K562 (cell line): ENCODE data around the gene MOB1A. TPM values are rescaled to one million over a fixed set of nuclear protein-coding genes. Genes with fewer than 3 reads are reported as not detected.

ENCODE experiments used
- CBX5 ChIP-seq: IDR thresholded peaks from 2 replicates; pipeline ENCODE4 v1.6.1; 2014; ENCODE audit warnings: low read depth, borderline replicate concordance
- CC2D1A ChIP-seq: fragments of 450-650 bp; IDR thresholded peaks from 2 replicates; pipeline ENCODE4 v1.6.1; 2017; ENCODE audit warnings: mild to moderate bottlenecking
- COPS2 ChIP-seq: fragments of 450-650 bp; conservative IDR thresholded peaks from 2 replicates; pipeline ENCODE4 v1.6.1; 2016; ENCODE audit warnings: mild to moderate bottlenecking, moderate library complexity
- DPF2 ChIP-seq: fragments of 450-650 bp; IDR thresholded peaks from 2 replicates; pipeline ENCODE4 v1.6.1; 2016
- ETV6 ChIP-seq, 3 experiments: fragments of 150-350 bp in 1 of 3; sonication (generic) in 1 of 3; formaldehyde crosslinking in 1 of 3; IDR thresholded peaks; 2 replicates each; pipeline versions ENCODE4 v1.6.1 to v1.8.0; 2014 to 2022; ENCODE audit warnings: borderline replicate concordance in 2 of 3, low read depth in 2 of 3, antibody characterized with exemption in 1 of 3, low read length in 1 of 3, mild to moderate bottlenecking in 1 of 3, missing genetic modification reagents in 1 of 3
- GTF2E2 ChIP-seq: fragments of 200-800 bp; sonication (Bioruptor generic); IDR thresholded peaks from 2 replicates; pipeline ENCODE4 v1.6.1; 2016; ENCODE audit warnings: missing genetic modification characterization, missing compliant biosample characterization
- HDGF ChIP-seq: fragments of 450-650 bp; IDR thresholded peaks from 2 replicates; pipeline ENCODE4 v1.6.1; 2016
- JUND ChIP-seq, 2 experiments: IDR thresholded peaks; 2 replicates in 1 of 2; 3 replicates in 1 of 2; pipeline ENCODE4 v1.6.1; 2011; ENCODE audit warnings: borderline replicate concordance in 2 of 2, low read depth in 2 of 2, low read length in 2 of 2, improper control_type of control experiment in 1 of 2, missing biosample characterization in 1 of 2, missing genetic modification characterization in 1 of 2, missing genetic modification reagents in 1 of 2
- KDM5B ChIP-seq: fragments of 200-600 bp; sonication (generic); IDR thresholded peaks from 2 replicates; pipeline ENCODE4 v1.6.1; 2012; ENCODE audit warnings: low read depth, mild to moderate bottlenecking, moderate library complexity, low read length, control low read depth, inconsistent platforms; ENCODE audit not compliant: insufficient replicate concordance
- KHSRP ChIP-seq: fragments of 450-650 bp; IDR thresholded peaks from 2 replicates; pipeline ENCODE4 v1.6.1; 2017
- POLR2G ChIP-seq: fragments of 200-400 bp; formaldehyde crosslinking; IDR thresholded peaks from 2 replicates; pipeline ENCODE4 v1.6.1; 2017; ENCODE audit warnings: low read depth, mild to moderate bottlenecking, antibody characterized with exemption, low read length, moderate library complexity
- SMARCA5 ChIP-seq: fragments of 450-650 bp; IDR thresholded peaks from 2 replicates; pipeline ENCODE4 v1.6.1; 2016
- SP1 ChIP-seq: sonication (generic); formaldehyde crosslinking; IDR thresholded peaks from 2 replicates; pipeline ENCODE4 v1.8.1; 2022; ENCODE audit warnings: mild to moderate bottlenecking, missing genetic modification reagents
- SPI1 ChIP-seq: IDR thresholded peaks from 2 replicates; pipeline ENCODE4 v1.6.1; 2011; ENCODE audit warnings: low read depth, low read length, control low read depth, borderline replicate concordance
- STAT5B ChIP-seq: fragments of 250-450 bp; sonication (Bioruptor Pico); IDR thresholded peaks from 2 replicates; pipeline ENCODE4 v1.8.0; 2021; ENCODE audit warnings: mild to moderate bottlenecking, inconsistent platforms
- TBL1XR1 ChIP-seq, 2 experiments: IDR thresholded peaks; 2 replicates each; pipeline ENCODE4 v1.6.1; 2012; ENCODE audit warnings: improper control_type of control experiment in 2 of 2, low read length in 2 of 2, mild to moderate bottlenecking in 1 of 2
- ZNF79 ChIP-seq: fragments of 250-450 bp; sonication (Bioruptor Pico); IDR thresholded peaks from 2 replicates; pipeline ENCODE4 v1.4.0; 2020; ENCODE audit warnings: low read depth, mild to moderate bottlenecking, moderate library complexity
- polyA plus RNA-seq, 8 experiments: library from polyadenylated mRNA; depleted of rRNA in 4 of 8; stranded (reverse) in 5 of 8; unstranded in 3 of 8; fragments of >200 nt; fragmentation: Nextera tagmentation in 2 of 8; fragmentation: Illumina TruSeq in 1 of 8; extraction: Ambion mirVana in 2 of 8; extraction: Trizol in 1 of 8; gene quantifications; 2 replicates each; pipeline versions ENCODE4 v1.2.1 to v1.2.3, GENCODE V29; 2011 to 2014; ENCODE audit warnings: inconsistent platforms in 1 of 8, missing spikeins in 1 of 8
- total RNA-seq, 7 experiments: library from RNA; depleted of rRNA in 6 of 7; stranded (reverse); fragments of >200 nt in 6 of 7; fragmentation: Illumina TruSeq in 2 of 7; extraction: Trizol in 2 of 7; gene quantifications; 2 replicates each; pipeline versions ENCODE4 v1.2.1 to v1.2.3, GENCODE V29; 2011 to 2021; ENCODE audit warnings: low replicate concordance in 1 of 7
- TF ChIP-seq, protein P1 (sequence below): sonication (generic); formaldehyde crosslinking; IDR thresholded peaks from 2 replicates; pipeline ENCODE4 v1.8.0; 2022; ENCODE audit warnings: mild to moderate bottlenecking, missing genetic modification reagents
- TF ChIP-seq, protein P2 (sequence below): sonication (generic); formaldehyde crosslinking; IDR thresholded peaks from 2 replicates; pipeline ENCODE4 v1.8.1; 2023; ENCODE audit warnings: mild to moderate bottlenecking, missing genetic modification reagents
- TF ChIP-seq, protein P3 (sequence below): sonication (generic); formaldehyde crosslinking; IDR thresholded peaks from 2 replicates; pipeline ENCODE4 v1.8.0; 2022; ENCODE audit warnings: mild to moderate bottlenecking, missing genetic modification reagents, borderline replicate concordance

Gene MOB1A
- total and polyA plus RNA-seq, 9 of the 15 experiments (the other 6 are each of a cell fraction or from before 2014, with no cell fraction given) = 24.8 to 100 (median 60.2) TPM

DNA sequence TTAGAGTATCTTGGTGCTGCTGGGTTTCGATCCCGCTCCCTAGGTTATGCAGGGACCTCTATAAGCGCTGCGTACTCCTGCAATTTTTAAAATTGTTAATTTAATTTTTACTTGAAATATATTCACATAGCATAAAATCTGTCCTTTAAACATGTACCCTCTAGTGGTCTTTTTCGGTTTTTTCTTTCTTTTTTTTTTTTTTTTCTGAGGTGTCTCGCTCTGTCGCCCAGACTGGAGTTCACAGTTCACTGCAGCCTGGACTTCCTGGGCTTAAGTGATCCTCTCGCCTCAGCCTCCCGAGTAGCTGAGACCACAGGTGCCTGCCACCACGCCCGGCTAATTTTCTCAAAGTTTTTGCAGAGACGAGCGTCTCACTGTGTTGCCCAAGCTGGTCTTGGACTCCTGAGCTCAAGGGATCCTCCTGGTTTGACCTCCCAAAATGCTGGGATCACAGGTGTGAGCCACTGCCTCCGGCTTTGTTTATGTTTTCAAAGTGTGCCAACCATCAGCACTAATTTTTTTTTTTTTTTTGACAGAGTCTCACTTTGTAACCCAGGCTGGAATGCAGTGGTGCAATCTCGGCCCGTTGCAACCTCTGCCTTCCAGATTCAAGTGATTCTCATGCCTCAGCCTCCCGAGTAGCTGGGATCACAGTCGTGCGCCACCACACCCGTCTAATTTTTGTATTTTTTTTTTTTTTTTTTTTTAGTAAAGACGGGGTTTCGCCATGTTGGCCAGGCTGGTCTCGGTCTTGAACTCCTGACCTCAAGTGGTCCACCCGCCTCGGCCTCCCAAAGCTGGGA, 585 bp upstream of the MOB1A start (continued):
- no peak for TF ChIP-seq SP1 (CRISPR knock-in tag)
- no peak for TF ChIP-seq KHSRP
- no peak for TF ChIP-seq SPI1
- no peak for TF ChIP-seq COPS2
- TF ChIP-seq, protein P1, sequence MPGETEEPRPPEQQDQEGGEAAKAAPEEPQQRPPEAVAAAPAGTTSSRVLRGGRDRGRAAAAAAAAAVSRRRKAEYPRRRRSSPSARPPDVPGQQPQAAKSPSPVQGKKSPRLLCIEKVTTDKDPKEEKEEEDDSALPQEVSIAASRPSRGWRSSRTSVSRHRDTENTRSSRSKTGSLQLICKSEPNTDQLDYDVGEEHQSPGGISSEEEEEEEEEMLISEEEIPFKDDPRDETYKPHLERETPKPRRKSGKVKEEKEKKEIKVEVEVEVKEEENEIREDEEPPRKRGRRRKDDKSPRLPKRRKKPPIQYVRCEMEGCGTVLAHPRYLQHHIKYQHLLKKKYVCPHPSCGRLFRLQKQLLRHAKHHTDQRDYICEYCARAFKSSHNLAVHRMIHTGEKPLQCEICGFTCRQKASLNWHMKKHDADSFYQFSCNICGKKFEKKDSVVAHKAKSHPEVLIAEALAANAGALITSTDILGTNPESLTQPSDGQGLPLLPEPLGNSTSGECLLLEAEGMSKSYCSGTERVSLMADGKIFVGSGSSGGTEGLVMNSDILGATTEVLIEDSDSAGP (CRISPR knock-in tag) = no peak
- peak; percentile 58; the same call in 1 of the 2 replicates for TF ChIP-seq SMARCA5
- TF ChIP-seq DPF2 = no peak
- TF ChIP-seq KDM5B = no peak
- TF ChIP-seq JUND (IDR thresholded peaks at IDR 0.05; ENCODE audit: borderline replicate concordance, low read depth, low read length) = no peak
- no peak for TF ChIP-seq JUND (tag; IDR thresholded peaks at IDR 0.05; ENCODE audit: borderline replicate concordance, low read depth, low read length)
- no peak for TF ChIP-seq CBX5
- TF ChIP-seq POLR2G = no peak
- no peak for TF ChIP-seq ZNF79 (CRISPR knock-in tag)
- TF ChIP-seq TBL1XR1 (IDR thresholded peaks at IDR 0.05; ENCODE audit: low read length in 2 of 2) = no peak; a peak in 1 of 4 replicates
- TF ChIP-seq CC2D1A = 0 out of 2 replicates have a peak, but pooled peaks have one; percentile 34
- no peak for TF ChIP-seq ETV6 (IDR thresholded peaks at IDR 0.05; ENCODE audit: borderline replicate concordance in 1 of 2, low read depth in 2 of 2, low read length in 1 of 2)
- TF ChIP-seq ETV6 (CRISPR knock-in tag; IDR thresholded peaks at IDR 0.05; ENCODE audit: borderline replicate concordance) = no peak
- TF ChIP-seq, protein P2, sequence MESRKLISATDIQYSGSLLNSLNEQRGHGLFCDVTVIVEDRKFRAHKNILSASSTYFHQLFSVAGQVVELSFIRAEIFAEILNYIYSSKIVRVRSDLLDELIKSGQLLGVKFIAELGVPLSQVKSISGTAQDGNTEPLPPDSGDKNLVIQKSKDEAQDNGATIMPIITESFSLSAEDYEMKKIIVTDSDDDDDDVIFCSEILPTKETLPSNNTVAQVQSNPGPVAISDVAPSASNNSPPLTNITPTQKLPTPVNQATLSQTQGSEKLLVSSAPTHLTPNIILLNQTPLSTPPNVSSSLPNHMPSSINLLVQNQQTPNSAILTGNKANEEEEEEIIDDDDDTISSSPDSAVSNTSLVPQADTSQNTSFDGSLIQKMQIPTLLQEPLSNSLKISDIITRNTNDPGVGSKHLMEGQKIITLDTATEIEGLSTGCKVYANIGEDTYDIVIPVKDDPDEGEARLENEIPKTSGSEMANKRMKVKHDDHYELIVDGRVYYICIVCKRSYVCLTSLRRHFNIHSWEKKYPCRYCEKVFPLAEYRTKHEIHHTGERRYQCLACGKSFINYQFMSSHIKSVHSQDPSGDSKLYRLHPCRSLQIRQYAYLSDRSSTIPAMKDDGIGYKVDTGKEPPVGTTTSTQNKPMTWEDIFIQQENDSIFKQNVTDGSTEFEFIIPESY = no peak
- TF ChIP-seq STAT5B (CRISPR knock-in tag) = no peak
- TF ChIP-seq, protein P3, sequence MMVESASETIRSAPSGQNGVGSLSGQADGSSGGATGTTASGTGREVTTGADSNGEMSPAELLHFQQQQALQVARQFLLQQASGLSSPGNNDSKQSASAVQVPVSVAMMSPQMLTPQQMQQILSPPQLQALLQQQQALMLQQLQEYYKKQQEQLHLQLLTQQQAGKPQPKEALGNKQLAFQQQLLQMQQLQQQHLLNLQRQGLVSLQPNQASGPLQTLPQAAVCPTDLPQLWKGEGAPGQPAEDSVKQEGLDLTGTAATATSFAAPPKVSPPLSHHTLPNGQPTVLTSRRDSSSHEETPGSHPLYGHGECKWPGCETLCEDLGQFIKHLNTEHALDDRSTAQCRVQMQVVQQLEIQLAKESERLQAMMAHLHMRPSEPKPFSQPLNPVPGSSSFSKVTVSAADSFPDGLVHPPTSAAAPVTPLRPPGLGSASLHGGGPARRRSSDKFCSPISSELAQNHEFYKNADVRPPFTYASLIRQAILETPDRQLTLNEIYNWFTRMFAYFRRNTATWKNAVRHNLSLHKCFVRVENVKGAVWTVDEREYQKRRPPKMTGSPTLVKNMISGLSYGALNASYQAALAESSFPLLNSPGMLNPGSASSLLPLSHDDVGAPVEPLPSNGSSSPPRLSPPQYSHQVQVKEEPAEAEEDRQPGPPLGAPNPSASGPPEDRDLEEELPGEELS = no peak
- peak; percentile 12; the same call in 1 of the 2 replicates for TF ChIP-seq GTF2E2
- TF ChIP-seq HDGF = no peak
